Measurements from ENCODE around the gene LRRC8D.
"Not testable (repeated sequence)": the region's sequence is repeated elsewhere in the genome, so short reads cannot be mapped to it uniquely, and the experiment has no call there.

The LRRC8D gene

DNA sequence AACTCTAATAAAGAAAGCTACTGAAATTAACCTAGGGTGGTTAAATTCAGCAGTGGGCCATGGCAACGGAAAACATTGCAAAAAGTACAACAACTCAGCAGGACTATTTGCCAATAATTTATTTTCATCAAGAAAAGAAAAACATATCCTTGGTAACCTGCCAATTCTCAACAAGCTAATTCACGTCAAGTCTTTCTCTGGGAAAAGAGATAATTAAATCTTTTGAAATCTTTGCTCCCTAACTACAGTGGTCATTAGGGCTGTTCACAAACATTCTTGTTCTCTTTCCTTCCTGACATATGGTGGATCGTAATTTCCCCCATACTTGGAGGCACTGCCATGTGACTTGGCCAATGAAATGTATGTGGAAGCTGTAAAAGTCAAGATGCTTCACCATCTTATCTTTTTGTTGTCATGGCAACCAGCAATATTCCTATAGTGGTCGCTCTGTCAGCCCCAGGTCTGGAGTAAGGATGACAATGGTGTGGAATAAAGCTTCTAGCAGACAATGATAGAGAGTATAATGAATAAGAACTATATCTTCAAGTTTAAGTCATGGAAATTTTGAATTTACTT is 144.4 kb downstream of the LRRC8D start:
- DNase-seq = no peak

DNA sequence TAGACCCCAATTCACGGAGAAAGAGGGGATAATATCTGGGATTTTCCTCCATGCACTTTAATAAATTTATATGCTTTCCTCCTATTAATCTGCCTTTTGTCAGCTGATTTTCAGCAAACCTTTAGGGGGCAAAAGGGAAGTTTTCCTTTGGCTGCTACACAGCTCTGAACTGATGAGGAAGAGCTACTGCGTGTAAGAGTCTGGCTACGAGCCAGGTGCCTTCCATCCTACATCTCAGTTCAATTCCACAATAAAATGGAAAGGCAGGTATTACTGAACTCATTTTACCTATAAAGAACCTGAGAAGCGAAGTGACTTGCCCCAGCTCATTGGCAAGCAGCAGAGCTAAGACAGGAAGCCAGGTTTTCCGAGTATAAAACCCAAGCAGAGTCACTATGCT is 145.8 kb downstream of the LRRC8D start:
- no peak for DNase-seq

DNA sequence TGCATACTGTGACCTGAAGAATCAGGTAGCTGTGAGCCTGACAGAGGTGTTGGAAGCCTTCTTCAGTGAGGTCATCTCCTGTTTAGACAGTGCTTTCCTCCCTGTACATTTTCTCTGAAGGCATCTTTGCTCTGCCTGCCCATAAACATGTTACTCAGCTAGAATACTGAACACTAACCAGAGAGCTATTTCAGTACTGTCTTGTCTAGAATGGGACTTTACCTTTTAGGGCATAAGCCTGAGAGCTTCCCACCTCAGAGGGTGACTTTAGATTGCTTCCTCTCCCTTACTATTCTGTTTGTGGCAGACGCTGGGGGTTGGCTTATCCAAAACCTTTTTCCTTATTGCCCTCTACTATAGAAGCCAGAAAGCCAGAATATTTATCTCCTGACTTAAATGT is 150.8 kb downstream of the LRRC8D start:
- no peak for DNase-seq

DNA sequence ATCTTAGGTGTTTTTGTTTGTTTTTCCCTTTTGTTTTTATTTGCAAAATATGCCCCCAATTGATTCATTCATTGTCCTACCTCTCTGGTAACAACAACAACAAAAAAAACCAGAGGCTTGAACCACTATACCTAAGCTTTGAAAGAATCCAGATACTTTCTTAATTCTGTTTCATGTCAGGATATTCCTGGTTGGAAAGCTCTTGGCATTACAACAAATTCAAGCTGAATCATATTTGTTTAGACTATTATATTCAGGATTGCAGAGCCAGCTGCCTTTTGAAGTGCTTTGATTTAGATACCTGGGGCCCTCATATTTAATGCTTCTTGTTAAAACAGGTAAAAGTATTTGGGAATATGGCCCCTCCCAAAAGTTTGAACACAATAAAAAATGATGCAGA is 151.2 kb downstream of the LRRC8D start:
- no peak for DNase-seq

- DNase-seq = no peak
Observed at GRCh38 chr1:89973471-89974127, 152.8 kb downstream of the LRRC8D start.

DNA sequence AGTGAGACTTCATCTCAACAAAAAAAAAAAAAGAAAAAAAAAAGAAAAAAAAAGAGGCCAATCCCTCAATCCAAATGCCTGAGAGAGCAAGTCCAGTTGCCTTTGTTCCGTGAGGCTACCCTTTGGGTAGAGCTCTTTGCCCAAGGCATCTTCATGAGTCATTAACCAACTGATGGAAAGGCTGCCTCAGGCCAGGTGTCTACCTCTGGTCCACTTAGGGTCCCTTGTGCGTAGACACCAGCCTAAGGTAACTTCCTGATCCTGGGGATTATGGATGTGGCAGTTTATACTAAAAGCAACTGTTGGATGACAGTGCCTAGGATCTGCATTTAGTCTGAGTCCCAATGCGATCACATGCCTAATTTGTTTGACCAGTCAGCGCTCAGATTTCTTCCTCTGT is 153.4 kb downstream of the LRRC8D start:
- no peak for DNase-seq

DNA sequence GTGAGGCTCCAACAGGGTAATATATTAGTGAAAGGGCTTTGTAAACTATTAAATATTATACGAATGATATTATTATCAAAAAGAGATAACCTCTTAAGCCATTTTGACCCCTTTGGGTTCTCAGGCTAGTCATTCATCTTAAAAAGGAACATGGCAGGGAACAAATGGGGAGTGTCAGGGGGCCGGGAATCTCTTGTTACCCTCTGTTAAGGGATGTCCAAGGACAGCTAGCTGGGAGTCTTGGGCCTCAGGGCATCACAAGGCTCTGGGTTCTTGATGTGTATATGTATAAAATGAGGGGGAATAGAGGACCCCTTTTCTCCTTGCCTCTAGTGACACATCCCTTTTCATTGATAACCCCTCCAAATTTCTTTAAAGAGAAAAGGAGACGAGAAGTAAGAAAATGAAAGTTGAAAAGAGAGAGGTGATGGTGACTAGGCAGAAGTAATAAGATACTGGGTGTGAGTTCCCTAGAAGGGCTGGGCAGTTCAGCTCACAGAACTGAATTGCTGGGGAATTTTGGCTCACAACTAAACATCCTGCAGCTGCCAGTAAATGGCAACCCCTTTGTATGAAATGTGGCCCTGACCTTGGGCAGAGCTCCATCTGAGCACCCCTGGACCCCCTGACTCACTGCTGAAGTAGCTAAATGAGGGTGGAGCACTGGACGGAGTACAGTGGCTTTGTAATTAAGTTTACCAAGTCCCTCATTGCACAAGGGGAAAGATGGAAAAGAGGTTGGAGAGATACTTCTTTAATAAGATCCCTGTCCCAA is 154.1 kb downstream of the LRRC8D start:
- peak; percentile 43 for DNase-seq

DNA sequence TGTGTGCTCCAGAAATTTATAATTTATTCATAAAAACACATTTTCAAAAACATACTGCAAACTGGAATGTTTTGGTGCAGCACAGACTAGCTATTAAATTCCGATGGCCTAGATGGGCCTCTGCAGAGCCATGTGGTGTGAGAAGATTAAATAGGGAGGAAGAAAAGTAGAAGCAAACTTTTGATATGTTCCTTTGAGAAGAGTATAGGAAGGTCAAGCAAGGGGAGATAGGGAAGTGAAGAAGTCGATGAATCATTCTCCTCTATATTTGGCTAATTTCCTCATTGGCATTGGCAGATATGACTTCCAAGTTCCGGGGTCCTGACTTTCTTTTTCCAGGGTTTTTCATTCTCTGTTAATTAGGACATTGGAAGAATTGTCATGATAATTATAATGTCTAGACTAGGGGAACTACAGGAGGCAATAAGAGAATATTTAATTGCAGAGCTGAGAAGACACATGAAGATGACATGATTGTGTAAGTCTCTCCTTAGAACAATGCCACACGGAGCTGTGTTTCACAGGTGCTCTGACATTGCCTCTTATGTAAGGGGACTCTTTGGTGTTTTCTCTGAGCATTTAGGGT is 154.8 kb downstream of the LRRC8D start:
- DNase-seq = no peak

DNA sequence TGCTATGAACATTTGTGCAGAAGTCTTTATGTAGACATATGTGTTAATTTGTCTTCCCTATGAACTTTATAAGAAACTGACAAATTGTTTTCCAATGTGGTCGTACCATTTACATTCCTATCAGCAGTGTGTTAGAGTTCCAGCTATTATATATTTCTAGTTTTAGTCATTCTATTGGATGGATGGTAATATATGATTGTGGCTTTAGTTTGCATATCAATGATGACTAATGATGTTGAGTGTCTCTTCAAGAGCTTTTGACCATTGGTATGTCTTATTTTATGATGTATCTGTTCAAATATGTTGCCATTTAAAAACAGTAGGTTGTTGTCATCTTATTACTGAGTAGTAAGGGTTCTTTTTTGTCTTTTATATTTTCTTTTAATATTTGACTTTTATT is 157.9 kb downstream of the LRRC8D start:
- DNase-seq = no peak

DNA sequence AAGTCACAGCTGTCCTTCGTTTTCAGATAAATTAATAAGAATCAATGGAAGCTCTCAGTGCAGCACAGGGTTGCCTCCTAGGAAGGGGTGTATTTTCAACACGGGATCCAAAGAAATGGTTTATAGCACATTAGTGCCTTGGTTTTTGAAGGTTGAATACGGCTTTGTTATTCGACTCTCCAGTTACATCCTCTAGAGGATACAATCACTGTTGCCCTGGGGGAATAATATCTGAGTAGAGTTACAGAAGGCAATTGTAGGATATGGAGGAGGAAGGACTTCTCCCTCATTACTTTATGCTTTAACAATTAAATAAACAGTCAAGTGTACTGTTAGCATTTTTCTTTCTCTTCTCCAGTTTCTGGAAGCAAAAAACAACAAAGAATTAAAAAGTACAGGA is 159.8 kb downstream of the LRRC8D start:
- DNase-seq = no peak

GRCh38 chr1:89982846-89983245 is 162.0 kb downstream of the LRRC8D start:
- DNase-seq = not testable (repeated sequence)

- DNase-seq = not testable (repeated sequence)
Observed at GRCh38 chr1:89984564-89985116, 163.8 kb downstream of the LRRC8D start.

- no peak for DNase-seq
Observed at GRCh38 chr1:89986020-89986419, 165.2 kb downstream of the LRRC8D start.

All from T1000 (cell line).